HG03196 (cell line): Measurements from ENCODE around the gene EBF3.

Source experiments
- ATAC-seq: cut with Tn5 transposase; IDR thresholded peaks from one replicate; pipeline ENCODE4 v1.9.1; 2021; ENCODE audit not compliant: unreplicated experiment

Gene EBF3

DNA sequence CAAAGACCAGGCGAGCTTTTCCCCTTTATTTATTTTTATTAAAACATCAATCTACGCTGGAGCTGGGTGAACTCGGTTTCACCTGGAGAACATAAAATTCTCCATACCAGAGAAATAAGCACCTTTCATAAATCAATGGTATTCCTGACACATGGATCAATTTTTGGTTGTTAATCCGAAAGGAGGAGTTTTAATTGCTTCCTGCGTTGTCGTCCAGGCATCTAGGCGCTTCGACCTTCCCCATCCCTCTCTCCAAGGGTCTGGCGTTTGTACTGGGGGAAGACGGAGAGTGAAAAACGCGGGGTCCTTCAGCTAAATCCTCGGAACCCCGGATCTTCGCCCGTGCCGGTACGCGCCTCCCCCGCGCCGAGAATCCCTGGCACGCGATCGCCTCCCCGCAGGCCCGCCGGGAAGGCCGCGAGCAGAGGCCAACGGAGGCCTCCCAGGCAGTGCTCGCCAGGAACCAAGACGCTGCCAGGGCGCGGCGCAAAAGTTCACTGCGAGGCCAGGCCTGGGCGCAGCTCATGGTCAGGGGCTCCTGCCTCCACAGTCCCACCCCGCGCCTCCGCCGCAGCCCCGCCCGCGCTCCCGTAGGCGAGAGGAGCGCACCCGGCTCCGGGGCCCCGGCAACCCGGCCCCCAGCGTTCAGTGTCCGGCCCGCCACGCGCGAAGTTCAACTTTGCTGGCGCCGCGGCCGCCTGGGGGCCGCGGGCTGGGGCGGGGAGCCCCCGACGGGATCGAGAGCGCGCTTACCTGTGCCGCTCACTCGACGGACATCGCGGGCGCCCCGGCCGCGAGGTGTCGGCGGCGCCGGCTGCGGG lies 8.3 kb upstream of the EBF3 start:
- ATAC-seq: no peak

- ATAC-seq: no peak
Observed at GRCh38 chr10:129971381-129972144, 7.5 kb upstream of the EBF3 start.

DNA sequence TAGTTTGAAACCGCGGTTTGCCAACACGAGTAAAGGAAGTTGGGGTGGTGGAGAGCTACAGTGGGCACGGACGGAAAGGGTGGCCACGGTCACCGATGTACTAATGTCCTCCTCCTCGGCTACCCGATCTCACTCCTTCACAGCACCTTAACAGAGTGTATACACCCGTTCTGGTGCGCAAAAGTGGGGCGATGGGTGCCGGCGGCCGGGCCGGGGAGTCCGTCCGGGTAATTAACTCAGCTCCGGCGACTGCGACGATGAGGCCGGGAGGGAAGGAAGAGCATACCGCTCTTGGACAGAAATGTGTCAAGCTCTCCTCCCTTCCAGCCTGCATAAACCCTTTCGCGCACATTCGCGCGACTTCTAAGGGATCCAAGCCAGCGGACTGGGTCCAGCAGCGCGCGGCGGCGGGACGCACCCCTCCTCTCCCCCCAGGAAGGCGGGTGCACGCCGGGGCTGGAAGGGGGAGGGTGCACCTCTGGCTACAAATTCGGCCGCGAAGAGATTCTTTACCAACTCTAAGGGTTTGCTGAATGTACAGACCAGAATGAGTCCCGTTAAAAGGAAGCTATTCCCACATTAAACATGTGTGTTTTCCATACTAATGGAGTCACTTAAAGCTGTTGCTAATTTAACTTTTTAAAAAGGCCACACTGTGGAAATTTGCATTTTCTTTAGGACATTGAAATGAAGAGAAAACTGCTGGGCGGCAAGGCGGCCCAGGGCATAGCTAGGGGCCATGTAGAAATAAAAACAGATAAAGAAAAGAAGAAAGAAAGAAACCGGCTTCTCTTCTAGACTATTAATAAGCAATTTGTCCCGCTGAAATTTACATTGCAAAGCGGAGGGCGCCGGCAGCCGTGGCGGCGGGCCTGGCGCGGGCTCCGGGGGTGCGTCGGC lies 6.6 kb upstream of the EBF3 start:
- ATAC-seq: no peak

DNA sequence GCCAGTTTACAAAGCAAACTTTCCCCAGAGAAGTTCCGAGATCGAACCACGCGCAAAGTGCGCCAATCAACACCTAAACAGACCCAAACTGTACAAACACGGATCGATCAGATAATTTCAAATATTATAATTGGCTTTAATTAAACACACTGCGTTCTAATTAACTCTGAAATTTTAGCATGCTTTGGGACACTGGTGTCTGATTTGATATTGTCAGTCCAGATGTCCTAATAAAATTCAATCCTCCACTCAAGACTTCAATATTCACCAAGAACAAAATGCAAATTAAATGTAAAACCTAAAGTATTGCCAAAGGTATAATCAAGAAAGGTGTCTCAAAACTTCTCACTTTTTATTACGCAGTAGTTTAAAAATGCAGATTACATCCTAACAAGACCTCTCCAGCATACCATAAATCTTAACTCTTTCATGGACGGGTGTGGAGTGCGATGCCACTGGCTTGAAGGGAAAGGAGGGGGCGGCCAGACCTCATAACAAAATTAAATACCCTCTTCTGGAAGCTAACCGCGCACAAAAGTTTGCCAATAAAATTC lies 5.9 kb upstream of the EBF3 start:
- no peak for ATAC-seq

- ATAC-seq: no peak
Observed at GRCh38 chr10:129969184-129969910, 5.3 kb upstream of the EBF3 start.

DNA sequence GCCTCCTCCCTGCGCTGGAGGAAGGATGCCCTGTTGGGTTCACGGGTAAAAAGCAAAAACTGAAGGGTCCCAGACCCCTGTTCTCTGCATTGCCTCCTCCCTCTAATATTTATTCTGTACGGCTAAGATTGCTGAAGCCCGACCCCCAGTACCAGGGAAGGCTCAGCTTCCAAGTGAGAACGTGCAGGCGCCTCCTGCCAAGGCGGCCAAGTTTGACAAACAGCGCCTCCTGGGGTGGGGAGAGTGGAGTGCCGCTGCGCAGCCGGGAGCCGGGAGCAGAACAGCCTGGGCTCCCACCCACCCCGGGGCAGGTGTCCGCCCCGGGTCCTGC lies 4.7 kb upstream of the EBF3 start:
- no peak for ATAC-seq

- no peak for ATAC-seq
Observed at GRCh38 chr10:129968020-129968852, 4.2 kb upstream of the EBF3 start.

GRCh38 chr10:129967579-129968019 lies 3.5 kb upstream of the EBF3 start:
- ATAC-seq: no peak

DNA sequence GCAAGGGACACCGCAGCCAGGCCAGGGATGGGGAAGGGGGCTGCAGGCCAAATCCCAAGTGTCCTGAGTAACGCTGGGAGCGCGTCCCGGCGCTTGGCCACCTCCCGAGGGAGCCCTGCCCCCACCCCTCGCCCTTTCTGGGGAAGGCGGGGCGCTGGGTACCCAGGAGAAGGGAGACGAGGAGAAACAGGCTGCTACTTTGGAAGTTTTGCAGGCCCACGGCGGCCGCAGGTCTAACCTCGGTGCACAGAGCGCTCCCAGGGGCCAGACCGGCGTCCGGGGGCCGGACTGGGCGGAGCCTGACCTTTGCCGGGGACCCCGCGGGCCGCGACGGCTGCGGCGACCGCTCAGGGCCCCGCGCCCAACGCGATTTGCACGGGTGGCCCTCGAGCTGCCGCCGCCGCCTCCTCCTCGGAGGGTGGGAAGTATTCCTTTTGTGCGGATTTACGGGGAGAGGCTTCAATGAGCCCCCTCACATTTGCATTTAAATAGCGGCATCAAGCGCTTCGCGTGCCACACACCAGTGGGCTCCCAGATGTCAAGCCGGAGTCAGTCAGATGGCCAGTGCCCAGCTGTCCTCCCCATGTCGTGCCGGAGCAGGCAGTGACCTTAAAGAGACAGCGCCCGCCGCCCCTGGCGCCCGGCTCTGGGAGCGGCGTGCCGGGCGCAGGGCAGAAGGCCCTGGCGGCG lies 3.0 kb upstream of the EBF3 start:
- ATAC-seq: no peak

GRCh38 chr10:129966370-129966888 lies 2.4 kb upstream of the EBF3 start:
- no peak for ATAC-seq

GRCh38 chr10:129965959-129966358 lies 1.9 kb upstream of the EBF3 start:
- no peak for ATAC-seq

DNA sequence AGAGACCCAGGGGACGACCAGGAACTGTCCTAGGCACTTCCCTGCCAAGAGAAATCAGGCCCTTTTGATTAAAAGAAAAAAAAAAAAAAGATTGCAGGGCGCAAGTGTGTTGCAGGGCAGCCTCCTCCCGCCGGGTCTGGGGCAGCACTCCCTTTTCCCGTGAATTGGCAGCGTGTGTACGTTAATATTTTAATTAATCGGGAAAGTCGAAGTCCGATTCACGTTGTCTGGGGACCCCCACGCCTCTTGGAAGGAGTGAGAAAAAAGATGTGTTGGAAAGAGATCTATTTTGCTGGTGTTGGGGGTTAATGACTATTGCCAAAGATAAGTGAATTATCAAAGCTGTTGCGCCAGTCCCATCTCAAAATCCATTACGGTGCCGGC lies 1.3 kb upstream of the EBF3 start:
- ATAC-seq: no peak

DNA sequence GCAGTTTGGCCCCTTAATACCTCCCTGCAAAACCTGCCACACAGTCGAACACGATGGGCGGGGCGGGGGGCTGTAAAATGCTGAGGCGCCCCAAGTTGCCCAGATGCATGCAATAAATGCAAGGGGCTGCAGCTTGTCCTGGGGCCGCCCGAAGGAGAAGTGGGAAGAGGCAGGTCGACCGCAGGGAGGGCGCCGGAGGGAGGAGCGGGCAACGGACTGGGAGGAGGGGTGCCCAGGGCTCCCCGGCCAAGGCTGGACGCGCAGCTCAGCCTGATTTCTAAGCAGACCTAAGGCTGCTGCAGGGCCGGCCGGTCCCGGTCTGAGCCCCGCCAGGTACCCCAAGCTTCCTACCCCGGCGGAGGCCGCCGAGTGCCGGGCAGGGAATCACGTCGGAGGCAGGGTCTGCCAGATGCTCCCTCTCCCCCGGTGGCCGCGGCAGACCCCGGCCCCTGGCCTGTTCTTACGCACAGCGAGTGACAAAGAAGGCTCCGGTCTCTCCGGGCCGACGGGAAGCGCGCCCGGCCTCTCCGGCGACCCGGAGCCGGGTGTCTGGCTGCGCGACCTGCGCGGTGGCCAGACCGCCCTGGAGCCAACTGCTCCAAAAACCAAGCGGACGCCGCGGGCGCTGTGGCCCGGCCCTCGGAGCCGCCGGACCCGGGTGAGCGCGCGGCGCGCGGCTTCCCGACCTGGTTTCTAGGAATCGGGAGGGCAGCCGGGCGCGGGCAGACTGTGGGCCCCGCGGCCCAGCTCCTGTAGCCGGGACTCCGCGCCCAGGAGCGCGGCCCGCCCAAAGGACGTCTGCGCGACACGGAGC lies 744 bp upstream of the EBF3 start:
- ATAC-seq: no peak

GRCh38 chr10:129962872-129963640 lies 1.0 kb downstream of the EBF3 start:
- no peak for ATAC-seq

GRCh38 chr10:129962031-129962871 lies 1.8 kb downstream of the EBF3 start:
- no peak for ATAC-seq

GRCh38 chr10:129961157-129961701 lies 2.8 kb downstream of the EBF3 start:
- no peak for ATAC-seq
